GM20000 (cell line): ENCODE data around the gene DTX1.

Source experiments
- DNase-seq: peaks from one replicate; pipeline ENCODE4 v3.0.0; 2012; ENCODE audit warnings: low spot score
- TF ChIP-seq, protein P1 (sequence below): IDR thresholded peaks from 2 replicates; pipeline ENCODE4 v1.5.1; 2012; ENCODE audit warnings: mild to moderate bottlenecking, control low read depth; ENCODE audit errors: extremely low read depth, missing control alignments

DTX1 gene

DNA sequence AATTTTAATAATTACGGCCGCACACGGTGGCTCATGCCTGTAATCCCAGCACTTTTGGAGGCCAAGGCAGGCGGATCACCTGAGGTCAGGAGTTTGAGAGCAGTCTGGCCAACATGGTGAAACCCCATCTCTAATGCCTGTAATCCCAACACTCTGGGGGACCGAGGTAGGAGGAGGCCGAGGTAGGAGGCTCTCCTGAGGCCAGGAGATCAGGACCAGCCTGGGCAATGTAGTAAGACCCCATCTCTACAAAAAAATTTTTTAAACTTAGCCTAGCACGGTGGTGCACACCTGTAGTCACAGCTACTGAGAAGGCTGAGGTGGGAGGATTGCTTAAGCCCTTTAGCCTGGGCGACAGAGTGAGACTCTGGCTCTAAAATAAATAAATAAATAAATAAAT is 87.4 kb downstream of the DTX1 start:
- no peak for DNase-seq

GRCh38 chr12:113144806-113145205 is 88.3 kb downstream of the DTX1 start:
- DNase-seq, result no peak
- TF ChIP-seq, protein P1, sequence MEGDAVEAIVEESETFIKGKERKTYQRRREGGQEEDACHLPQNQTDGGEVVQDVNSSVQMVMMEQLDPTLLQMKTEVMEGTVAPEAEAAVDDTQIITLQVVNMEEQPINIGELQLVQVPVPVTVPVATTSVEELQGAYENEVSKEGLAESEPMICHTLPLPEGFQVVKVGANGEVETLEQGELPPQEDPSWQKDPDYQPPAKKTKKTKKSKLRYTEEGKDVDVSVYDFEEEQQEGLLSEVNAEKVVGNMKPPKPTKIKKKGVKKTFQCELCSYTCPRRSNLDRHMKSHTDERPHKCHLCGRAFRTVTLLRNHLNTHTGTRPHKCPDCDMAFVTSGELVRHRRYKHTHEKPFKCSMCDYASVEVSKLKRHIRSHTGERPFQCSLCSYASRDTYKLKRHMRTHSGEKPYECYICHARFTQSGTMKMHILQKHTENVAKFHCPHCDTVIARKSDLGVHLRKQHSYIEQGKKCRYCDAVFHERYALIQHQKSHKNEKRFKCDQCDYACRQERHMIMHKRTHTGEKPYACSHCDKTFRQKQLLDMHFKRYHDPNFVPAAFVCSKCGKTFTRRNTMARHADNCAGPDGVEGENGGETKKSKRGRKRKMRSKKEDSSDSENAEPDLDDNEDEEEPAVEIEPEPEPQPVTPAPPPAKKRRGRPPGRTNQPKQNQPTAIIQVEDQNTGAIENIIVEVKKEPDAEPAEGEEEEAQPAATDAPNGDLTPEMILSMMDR, result no peak

More for the DNA sequence above, 87.4 kb downstream of the DTX1 start:
- TF ChIP-seq, protein P1, result no peak

DNA sequence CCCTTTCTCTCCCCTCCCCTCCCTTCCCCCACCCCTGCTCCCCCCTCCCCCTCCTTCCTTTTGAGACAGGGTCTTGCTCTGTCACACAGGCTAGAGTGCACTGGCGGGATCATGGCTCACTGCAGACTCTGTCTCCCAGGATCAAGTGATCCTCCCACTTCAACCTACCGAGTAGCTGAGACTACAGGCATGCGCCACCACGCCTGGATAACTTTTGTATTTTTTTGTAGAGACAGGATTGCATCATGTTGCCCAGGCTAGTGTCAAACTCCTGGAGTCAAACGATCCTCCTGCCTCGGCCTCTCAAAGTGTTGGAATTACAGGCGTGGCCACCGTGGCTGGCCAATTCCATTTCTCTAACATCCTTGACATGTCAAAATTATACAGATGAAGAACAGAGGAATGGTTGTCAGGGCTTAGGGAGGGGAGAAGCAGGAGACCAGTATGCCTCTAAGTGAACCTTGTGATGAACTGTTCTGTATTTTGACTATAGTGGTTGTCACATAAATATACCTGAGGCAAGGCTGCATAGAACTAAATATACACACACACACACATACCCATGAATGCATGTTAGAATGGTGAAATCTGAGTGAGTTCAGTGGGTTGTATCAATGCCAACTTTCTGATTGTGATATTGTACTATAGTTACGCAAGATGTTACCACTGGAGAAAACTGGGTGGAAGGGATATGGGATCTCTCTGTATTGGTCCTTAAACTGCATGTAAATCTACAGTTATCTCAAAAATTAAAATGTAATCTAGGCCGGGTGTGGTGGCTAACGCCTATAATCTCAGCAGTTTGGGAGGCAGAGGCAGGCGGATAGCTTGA is 89.4 kb downstream of the DTX1 start:
- TF ChIP-seq, protein P1, result no peak
- no peak for DNase-seq

DNA sequence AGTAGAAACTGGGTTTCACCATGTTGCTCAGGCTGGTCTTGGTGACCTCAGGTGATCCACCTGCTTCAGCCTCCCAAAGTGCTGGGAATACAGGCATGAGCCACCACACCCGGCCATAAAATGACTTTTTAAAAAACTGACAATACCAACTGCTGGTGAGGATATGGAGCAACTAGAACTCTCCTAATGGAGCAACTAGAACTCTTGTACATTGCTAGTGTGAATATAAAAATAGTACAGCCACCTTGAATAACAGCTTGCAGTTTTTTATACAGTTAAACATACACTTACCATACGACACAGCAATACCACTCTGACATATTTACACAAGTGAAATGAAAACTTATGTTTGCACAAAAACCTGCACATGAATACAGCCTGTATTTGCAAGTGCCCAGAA is 90.5 kb downstream of the DTX1 start:
- TF ChIP-seq, protein P1, result no peak
- DNase-seq, result no peak
